ENCODE measurements around the gene ETV3. TPM values are rescaled to one million over a fixed set of nuclear protein-coding genes. Genes with fewer than 3 reads are reported as not detected.
"Not testable (repeated sequence)": the region's sequence is repeated elsewhere in the genome, so short reads cannot be mapped to it uniquely, and the experiment has no call there.

Gene ETV3
- 15.9 TPM for total RNA-seq

DNA sequence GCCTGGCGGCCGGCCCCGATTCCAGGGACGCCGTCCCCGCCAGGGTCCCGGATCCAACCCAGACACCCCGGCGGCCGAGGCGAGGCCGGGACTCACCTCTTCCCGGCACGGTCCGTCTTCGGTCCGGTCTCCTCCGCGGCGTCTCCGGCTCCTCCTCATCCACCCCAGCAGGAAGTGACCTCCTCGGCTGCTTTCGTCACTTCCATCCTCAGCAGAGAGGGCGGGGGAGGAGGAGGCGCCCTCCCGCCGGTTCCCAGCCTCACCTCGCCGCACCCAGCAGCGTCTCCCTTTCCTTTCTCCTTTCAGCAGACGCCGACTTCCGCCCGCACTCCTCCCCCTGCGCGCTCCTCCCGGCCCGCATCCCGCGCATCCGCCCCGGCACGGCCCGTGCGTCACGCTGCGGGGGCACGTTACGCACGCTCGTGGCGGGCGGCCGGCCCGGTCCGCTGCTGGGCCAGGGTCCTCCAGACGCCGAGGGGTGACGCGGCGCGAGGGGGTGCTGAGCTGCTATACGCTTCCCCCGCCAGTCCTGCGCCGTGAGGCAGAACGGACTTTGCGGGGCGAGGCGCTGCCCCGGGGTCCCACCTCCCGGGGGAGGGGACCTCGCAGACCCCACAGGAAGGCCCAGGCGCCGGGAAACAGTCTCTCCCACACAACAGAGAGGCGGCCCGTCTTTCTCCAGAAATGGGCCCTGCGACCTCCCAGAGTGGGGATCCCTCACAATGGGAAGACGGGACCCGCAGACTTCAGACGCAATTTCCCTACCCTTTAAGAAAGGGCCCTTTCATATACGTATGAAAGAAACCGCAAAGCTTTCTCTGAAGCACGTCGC is at the start of gene ETV3:
Gene ETV3 (minus strand): TSS at position 176 of the 832 bp plus-strand sequence. CDS start 2,043 bp downstream, outside the sequence.
- DNase-seq (ENCODE audit: low read depth in 2 of 3, low spot score in 2 of 3) = peak; percentile 70 to 89 (median 84)

DNA sequence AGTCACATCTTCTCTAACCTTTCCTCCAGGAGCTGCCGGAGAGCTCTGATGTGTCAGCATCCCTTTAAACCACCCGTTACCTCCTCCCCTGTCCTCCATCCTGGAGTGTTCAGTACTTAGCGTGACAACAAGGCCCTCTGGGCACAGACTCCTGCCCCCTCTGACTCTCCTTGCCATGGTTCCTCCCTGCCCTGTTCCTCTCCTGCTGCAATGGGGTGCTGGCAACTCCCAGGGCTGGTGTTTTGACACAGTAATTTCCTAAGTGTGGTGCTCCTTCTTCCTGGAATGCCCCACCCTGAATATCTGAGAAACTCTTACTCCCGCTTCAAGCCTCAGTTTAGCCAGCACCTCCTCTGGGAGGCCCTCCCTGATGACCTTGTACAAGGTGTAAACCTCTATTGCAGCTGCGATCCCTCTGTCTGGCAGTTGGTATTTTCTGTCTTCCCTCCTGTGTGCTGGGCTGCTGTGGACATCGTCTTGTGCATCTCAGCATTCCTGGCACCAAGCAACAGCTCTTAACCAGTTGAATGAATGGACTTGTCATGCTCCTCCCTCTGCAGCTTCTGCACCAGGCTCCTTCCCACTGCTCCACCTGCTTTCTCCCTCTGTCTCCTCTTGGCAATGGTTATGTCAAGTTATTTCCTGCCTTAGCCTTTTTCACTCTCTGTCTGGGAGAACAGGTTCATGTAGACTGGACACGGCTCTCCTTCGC is 48.2 kb upstream of the ETV3 start:
- no peak for DNase-seq (ENCODE audit: low read depth in 2 of 3, low spot score in 2 of 3)

DNA sequence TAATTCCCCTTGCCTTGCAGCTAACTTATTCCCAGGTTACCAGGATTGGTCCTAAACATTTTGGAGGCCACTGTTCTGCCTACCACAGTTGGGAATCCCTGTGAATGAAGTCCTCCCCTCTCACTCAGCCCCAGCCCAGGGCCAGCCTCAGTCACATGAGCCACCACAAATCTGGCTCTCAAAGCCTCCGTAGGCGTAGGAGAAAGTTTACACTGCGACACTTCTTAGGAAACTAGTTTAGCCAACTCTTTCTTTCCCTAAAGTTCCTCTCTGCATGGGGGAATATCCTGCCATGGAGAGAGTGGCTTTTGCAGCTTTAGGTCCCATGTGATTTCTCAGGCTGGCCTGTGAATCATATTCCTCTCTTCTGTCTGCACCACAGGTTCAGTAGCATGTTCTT is 45.7 kb upstream of the ETV3 start:
- no peak for DNase-seq (ENCODE audit: low read depth in 2 of 3, low spot score in 2 of 3)

DNA sequence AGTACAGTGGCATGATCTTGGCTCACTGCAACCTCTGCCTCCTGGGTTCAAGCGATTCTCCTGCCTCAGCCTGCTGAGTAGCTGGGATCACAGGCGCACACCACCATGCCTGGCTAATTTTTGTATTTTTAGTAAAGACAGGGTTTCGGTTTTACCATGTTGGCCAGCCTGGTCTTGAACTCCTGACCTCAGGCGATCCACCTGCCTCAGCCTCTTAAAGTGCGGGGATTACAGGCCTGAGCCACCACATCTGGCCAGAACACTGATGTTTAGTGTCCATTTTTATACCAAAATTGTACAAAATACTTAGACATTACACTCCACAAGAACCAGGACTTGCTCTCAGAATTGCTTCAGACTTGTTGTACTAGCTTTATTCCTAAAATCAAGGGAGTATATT is 44.2 kb upstream of the ETV3 start:
- not testable (repeated sequence) for DNase-seq (ENCODE audit: low read depth in 2 of 3, low spot score in 2 of 3)

DNA sequence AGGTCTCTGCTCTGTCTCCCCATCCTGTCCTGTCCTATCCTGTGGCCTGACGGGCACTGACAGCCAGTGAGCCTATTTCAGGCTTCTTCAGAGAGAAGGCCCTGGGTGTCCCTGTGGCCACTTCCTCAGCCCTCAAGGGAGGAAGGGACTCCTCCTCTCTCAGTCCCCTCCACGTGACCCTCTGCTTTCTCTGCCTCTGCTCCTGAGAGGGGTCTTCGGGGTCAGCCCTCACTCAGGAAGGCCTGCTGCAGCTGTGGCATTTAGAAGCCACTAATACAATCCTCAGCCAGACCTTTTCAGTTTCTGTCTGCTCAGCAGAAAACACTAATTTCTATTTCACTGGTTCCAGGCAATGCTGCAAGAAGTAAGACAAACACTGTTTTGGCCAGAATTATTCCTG is 43.6 kb upstream of the ETV3 start:
- no peak for DNase-seq (ENCODE audit: low read depth in 2 of 3, low spot score in 2 of 3)

DNA sequence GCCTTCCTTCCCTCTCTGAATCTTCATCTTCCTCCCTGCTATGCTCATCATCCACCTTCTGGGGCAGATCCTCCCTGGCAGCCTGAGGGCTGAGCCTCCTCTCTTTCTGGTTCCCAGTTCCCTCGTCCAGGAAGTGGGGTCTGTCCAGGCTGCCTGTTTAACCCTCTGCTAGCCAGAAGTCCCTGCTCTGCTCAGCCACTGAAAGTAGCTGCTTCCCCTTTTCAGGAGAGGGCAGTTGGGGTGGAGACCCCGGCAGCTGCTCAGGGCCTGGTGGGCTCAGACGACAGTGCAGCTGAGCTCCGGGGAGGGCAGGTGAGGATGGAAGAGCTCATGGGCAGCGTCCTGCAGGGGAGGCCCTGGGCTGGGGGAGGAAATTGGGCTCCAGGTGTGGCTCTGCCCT is 43.1 kb upstream of the ETV3 start:
- DNase-seq (ENCODE audit: low read depth in 2 of 3, low spot score in 2 of 3) = no peak

DNA sequence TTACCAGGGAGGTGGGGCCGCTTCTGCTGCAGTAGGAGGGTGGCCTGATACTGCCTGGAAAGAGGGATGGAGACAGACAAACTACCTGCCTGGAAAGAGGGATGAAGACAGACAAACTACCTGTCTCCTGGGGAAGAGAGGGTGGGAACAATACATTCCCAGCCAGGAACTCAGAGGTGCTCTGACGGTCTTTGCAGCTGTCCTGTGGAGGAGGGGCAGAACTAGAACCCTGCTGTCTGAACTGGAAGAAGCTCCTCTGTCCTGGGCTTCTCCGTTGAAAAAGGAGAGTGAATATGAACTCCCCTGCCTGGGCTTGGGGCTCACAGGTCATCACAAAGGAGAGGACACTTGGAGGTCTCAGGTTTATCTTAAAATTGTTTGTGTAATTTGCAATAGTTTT is 40.3 kb upstream of the ETV3 start:
- no peak for DNase-seq (ENCODE audit: low read depth in 2 of 3, low spot score in 2 of 3)

DNA sequence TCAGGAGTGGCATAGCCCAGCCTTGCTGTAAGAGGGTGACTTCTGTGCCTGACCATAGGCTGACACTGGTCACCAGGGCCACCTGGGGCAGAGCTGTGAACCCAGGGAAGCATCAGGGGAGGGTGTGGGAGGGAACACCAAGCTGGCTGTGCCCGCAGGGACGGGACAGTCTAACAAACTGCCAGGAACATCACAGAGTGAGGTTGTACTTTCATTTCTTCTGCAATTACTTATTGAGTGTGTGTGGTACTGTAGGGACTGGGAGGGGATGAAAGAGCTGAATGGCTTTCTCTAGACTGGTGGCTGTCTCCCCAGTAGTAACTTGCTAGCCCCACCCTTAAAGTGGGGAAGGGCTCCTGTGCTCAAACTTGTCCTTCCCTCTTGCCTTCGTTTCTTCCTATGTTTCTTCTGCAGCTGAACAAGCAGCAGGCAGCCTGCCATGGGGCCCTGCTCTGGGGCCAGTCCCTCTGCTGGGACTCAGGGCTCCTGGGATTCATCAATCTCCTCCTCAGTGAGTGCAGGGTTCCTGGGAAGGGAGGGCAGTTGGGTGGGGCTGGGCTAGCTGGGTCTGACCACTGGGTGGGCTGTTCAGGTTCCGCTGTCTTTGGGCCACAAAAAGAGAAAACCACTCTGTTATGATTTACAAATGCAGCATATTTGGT is 39.7 kb upstream of the ETV3 start:
- no peak for DNase-seq (ENCODE audit: low read depth in 2 of 3, low spot score in 2 of 3)

DNA sequence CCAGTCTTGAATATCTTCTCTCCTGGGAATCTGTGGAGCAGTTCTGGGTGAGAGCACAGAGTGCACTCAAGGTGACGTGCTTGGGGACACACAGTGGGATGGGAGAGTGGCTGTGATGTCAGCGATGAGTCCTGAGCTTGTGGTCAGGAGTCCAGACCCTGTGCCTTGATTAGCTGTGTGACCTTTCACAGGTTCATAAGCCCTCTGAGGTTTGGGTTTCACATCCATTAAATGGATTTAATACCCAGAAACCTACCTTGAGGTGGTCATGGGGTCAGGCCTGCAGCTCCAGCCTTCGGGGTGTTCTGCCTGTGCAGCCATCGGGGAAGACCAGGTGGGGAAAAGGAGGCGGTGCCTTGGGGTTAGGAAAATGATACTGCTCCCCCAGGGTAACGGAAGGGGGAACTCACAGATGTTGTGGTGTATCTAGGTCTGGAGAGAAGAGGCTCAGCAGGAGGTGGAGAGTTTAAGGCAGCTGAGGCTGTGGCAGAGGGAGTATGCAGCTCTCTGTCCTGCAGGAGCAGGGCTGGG is 38.5 kb upstream of the ETV3 start:
- DNase-seq (ENCODE audit: low read depth in 2 of 3, low spot score in 2 of 3) = no peak

DNA sequence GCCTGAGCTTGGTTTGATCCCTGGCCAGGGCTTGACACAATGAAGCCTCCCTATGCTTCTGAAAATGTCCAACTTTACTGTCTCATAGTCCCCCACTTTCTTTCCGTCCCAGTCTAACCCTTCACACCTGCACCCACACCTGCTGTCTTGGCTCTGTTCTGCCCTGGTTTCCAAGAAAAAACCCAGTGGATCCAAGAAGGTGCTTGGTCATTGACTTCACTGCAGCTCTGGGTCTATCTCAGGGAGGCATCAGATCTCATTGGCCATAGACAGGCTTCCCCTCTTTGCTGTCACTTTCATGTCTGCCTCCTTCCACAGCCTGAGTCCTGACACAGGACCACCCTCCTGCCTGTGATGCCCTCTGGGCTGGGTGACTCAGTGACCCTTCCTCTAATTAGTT is 37.8 kb upstream of the ETV3 start:
- DNase-seq (ENCODE audit: low read depth in 2 of 3, low spot score in 2 of 3) = no peak

DNA sequence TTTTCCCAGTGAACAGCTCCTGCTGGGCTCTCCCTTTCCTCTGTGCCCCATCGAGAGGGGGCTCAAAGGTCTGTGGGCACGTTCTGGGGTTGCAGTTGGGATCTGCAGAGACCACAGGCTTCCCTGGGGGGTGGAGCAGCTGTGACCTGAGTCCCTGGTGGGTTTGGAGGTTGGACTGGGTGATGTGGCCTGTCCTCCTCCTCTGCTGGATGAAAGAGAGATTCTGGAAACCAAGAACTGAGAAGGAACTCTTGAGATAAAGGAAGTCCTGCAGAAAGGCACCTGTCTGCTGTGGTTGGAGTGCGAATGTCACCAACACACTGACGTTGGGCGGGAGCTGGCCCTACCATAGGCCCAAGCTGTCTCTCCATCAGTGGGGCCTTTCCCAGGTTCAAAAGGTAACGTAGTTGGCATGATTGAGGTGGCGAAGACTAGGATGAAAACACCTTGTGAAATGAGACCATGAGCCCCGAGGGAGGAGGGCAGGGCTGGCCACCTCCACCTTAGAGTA is 35.8 kb upstream of the ETV3 start:
- no peak for DNase-seq (ENCODE audit: low read depth in 2 of 3, low spot score in 2 of 3)

DNA sequence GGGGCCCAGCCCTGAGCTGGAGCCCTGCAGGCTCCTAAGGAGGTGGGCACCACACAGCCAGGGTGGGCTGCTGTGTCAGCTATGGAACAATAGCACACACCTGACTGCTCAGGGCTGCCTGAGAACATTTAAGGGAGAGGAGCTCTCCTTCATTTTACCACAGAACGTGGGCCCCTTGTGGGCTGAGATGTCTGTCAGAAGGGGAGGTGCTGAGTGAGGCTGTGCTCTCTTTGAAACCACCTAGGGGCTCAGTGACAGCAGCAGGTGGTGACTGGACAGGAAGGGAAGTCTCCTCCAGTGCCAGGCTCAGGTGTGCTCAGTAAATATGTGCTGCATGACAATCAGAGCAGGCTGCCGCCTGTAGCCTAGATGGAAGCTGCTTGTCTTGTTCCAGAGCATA is 35.0 kb upstream of the ETV3 start:
- not testable (repeated sequence) for DNase-seq (ENCODE audit: low read depth in 2 of 3, low spot score in 2 of 3)

DNA sequence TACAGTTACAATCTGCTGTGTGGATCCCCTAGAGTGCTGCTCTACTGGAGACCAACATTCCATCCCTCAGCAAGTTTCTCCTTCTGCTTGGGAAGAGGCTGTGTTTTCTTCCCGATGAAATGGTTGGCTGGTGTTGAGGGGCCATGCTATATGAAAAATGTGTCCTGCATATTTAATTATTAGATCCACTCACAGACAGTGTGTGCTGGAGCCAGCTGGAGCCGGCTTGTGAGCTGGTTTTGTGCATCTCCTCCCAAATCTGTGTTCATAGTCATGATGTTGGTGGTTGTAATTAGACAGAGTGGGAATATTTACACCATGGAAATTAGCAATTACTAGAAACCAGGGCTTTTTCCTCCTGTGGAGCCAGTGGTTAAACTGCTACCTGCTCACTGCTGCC is 34.4 kb upstream of the ETV3 start:
- not testable (repeated sequence) for DNase-seq (ENCODE audit: low read depth in 2 of 3, low spot score in 2 of 3)

DNA sequence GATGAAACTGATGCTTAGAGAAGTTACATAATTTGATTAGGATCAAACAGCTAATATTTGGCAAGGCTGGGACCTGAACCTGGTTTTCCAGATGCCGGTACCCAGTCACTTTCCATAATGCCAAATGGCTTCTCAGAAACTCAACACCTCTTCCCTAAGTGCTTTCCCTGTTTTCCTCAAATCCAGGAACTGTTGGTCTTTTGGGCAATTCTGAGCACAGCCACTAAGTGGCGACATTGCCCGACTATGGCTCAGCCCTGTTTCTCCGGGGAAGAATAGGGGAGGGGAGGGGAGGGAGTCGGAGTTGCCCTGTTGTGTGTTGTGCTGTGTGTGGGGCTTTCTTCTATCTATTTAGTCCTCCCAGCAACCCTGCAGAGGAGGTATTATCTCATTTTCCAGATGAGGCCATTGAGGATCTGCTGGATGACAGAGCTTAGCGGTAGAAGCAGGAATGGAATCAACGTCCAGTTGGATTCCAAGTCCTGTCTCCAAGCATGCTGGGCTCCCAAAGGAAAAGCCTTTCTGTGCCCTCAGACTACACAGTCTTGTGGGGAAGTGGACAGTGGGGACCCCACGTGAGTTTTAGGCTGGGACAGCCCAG is 33.8 kb upstream of the ETV3 start:
- DNase-seq (ENCODE audit: low read depth in 2 of 3, low spot score in 2 of 3) = not testable (repeated sequence)

DNA sequence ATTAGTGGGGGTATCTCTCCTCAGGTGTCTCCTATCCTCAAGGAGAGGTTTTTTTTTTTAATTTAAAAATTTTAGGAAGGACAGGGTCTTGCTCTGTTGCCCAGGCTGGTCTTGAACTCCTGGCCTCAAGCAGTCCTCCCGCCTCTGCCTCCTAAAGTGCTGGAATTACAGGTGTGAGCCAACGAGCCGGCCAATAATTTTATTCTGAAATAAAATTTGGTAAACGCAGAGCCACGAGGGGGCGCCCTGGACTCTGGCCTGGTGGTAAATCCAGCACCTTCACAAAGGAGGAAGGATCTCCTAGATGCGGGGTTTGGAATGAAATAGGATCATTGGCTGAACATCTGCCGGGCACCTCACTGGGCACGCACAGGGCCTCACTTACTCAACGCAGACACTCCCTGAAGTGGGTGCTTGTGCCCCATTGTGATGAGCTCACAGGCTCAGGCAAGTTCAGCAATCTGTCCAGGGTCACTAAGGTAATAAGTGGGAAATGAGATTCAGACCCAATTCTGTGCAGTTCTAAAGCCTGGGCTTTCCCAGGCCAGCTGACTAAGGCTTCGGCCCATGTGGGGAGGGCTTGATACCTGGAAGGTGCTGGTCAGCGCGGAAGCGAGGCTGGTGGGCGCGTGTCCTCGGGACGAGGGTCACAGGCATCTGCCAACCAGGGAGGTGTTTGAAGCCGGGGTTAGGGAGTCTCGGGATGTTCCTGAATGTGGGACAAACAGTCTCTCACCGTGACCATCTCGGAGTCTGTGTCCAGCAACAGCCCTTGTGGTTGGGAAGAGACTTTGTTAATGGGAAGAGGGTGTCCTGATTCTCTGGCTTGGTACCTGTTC is 32.7 kb upstream of the ETV3 start:
- DNase-seq (ENCODE audit: low read depth in 2 of 3, low spot score in 2 of 3) = peak in 2 of 3 donors; percentile 35 to 63

DNA sequence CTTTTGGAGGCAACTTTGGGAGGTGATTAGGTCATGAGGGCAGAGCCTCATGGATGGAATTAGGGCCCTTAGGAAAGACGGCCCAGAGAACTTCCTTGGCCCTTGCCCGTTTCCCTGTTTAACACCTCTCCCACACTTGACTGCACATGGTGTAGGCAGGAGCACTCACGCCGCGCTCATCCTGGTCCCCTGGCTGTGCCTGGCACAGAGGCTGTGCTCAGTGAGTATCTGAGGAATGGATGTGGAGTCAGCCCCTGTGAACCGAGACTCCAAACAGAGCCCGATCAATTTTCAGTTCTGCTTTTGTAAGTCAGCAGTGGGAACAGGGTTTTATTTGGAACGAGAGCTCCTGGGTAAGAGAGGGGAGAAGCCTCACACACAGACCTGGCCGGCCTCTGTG is 29.8 kb upstream of the ETV3 start:
- DNase-seq (ENCODE audit: low read depth in 2 of 3, low spot score in 2 of 3) = no peak

DNA sequence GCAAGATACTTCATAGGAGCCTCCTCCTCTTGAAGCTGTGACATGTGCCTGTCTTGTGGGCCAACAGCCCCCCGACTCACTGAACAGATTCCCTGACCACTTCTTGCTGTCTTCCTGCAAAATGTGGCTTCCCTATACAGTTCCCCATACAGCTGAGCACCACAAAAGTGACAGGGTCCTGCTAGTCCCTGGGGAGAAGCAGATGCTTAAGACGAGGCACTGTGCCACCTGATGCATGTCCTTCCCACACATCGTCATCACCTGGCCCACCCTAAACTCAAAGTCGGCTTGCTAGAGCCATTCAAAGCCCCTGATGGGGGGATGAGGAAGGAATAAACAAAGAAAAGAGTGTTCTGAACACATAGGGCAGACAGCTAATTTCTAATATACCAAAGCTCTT is 29.2 kb upstream of the ETV3 start:
- DNase-seq (ENCODE audit: low read depth in 2 of 3, low spot score in 2 of 3) = no peak

DNA sequence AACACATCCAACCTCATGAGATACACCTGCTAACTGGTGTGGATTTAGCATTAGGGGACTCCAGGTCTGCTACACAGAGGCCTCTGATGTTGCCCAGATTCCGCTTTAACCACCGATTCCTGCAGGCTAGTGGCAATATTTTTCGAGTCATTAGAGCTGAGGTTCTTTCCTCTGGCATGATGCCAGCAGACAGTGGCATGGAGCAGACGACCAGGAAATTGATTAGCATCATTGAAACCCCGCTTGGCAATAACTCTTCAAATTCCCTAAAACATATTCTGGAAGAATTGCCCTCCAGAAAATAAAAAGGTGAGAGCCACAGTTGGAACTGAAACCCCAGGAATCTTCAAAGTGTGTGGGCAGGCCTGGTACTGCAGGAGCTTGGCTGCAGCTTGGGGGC is 28.4 kb upstream of the ETV3 start:
- DNase-seq (ENCODE audit: low read depth in 2 of 3, low spot score in 2 of 3) = no peak

DNA sequence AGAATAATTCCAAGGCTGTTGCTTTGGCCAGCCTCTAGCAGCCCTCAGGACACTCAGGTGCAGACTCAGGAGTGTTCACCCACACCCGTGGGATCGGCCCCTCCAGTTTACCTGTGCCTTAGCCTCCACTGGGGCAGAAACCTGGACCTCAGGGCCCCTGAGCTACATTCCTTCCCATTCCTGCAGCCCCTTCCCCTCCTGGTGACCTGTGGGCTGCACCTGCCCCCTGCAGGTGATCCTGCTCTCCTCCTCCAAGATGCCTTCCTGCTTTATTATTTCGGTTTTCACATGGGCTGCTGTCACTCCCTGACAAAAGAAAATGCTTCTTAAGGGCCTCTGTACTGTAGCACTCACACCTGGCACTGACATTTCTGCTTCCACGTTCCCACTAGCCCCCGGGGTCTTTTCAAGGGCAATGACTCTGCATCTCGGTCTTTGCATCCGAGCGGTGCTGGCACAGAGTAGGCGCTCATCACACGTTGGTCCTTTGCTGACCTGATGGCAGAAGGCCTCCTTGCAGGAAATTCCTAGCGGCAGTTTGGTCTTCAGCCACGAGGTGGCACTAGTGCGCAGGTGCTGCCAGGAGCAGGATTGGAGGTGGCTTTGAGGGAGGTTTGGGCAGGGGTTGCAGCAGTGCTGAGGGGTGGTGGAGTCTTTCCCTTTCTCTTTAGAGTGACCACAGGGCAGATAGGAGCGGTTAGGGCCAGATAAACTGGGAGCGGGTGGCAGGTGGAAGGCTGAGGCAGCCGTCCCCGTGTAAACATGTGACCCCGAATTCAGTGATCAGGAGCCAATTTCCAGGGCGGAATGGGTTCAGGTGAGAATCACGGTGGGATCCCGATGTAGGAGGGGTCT is 25.3 kb upstream of the ETV3 start:
- DNase-seq (ENCODE audit: low read depth in 2 of 3, low spot score in 2 of 3) = peak in 2 of 3 donors; percentile 54 to 76
